Stimulated activated CD8-positive, alpha-beta memory T cell treated with anti-CD3 and anti-CD28 coated beads, Interleukin-4, amount 100 ng/mL, for 4 hours (primary cell): ENCODE measurements around the gene FAM8A1.

ENCODE experiments used
- DNase-seq, 2 donors: peaks; one replicate each; pipeline ENCODE4 v3.0.0-alpha.2; 2020; ENCODE audit warnings: low read depth in 2 of 2, low spot score in 1 of 2

The FAM8A1 gene

GRCh38 chr6:17653198-17653882 lies 53.2 kb downstream of the FAM8A1 start:
- no peak for DNase-seq

GRCh38 chr6:17656092-17656491 lies 56.0 kb downstream of the FAM8A1 start:
- DNase-seq = no peak

- no peak for DNase-seq
These were observed 56.5 kb downstream of the FAM8A1 start for GRCh38 chr6:17656644-17657043.
